Epithelial cell of esophagus (primary cell): ENCODE data around the gene ZNF628.

Source experiments
- DNase-seq: peaks from one replicate; pipeline ENCODE4 v3.0.0; 2010; ENCODE audit warnings: low read depth
- H3K4me3 ChIP-seq: 2 replicates; pipeline ENCODE4 v1.5.1; 2011; ENCODE audit warnings: mild to moderate bottlenecking, low read length, control low read depth
- CTCF ChIP-seq: IDR thresholded peaks from 2 replicates; pipeline ENCODE4 v1.5.1; 2011; ENCODE audit warnings: low read depth, mild to moderate bottlenecking, low read length, control low read depth, inconsistent platforms; ENCODE audit not compliant: insufficient read depth; ENCODE audit errors: missing control alignments

The ZNF628 gene

GRCh38 chr19:55476100-55476775, at the start of gene ZNF628:
Gene ZNF628, plus strand, starts transcription at chr19:55476617. Its CDS starts 3,294 bp downstream, at chr19:55479911.
- peak; percentile 99 for DNase-seq
- no peak for TF ChIP-seq CTCF
- peak within 1 kb of the TSS; percentile 71 for H3K4me3 ChIP-seq

DNA sequence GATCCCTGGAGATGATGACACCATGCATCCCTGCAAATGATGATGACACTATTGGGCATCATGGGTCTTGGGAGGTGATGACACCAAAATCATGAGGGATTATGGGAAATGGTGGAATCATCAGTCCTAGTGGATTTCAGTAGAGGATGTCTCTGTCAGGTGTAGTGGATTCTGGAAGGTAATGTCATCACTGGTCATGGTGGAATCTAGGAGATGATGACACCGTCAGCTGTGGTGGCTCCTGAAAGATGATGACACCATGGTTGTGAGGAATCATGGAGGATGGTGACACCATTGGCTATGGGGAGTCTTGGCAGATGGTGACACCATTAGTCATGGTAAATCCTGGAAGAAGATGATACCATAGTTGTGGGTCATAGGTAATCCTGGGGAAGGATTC, 45.2 kb upstream of the ZNF628 start:
- DNase-seq = no peak
- no peak for TF ChIP-seq CTCF
- H3K4me3 ChIP-seq = no peak overlapping the region

DNA sequence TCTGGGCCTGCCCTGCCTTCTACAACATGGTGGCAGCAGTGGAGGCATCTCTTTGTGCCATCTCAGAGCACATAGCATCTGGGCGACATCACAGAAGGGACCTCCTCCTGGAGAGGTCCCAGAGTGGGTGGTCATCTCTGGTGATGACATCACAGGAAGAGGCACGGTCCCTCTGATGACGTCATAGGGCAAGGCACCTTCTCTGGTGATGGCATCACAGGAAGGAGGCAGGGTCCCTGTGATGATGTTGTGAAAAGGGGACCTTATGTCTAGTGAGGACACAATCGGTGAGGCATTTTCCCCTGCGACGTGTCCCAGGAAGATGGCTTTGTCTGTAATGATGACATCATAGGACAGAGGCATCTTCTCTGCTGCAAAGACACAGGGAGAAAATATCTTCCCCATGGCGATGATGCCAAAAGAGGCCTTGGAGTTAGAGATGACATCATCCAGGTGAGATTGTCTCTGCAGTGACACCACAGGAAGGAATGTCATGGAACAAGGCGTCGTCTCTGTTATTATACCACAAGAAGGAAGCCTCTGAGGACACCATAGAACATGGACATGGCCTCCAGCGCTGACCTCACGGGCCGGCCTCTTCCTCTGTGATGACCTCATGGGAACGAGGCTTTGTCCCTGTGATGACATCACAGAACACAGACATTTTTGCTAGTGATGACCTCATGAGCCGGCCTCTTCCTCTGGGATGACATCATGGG, 44.0 kb upstream of the ZNF628 start:
- no peak for TF ChIP-seq CTCF
- H3K4me3 ChIP-seq = no peak overlapping the region
- DNase-seq = peak; percentile 19

- TF ChIP-seq CTCF = no peak
- no peak for DNase-seq
- H3K4me3 ChIP-seq = no peak overlapping the region
Measured at GRCh38 chr19:55433292-55433691, 43.1 kb upstream of the ZNF628 start.

GRCh38 chr19:55434356-55434919, 42.0 kb upstream of the ZNF628 start:
- no peak overlapping the region for H3K4me3 ChIP-seq
- DNase-seq = no peak
- TF ChIP-seq CTCF = no peak

- TF ChIP-seq CTCF = no peak
- H3K4me3 ChIP-seq = no peak overlapping the region
- no peak for DNase-seq
Measured at GRCh38 chr19:55435020-55435419, 41.4 kb upstream of the ZNF628 start.
